ENCODE measurements around the gene MAML3. TPM values are rescaled to one million over a fixed set of nuclear protein-coding genes. Genes with fewer than 3 reads are reported as not detected.

The MAML3 gene
- total RNA-seq, 1 donor from 2014 or later, result 8.1 TPM

DNA sequence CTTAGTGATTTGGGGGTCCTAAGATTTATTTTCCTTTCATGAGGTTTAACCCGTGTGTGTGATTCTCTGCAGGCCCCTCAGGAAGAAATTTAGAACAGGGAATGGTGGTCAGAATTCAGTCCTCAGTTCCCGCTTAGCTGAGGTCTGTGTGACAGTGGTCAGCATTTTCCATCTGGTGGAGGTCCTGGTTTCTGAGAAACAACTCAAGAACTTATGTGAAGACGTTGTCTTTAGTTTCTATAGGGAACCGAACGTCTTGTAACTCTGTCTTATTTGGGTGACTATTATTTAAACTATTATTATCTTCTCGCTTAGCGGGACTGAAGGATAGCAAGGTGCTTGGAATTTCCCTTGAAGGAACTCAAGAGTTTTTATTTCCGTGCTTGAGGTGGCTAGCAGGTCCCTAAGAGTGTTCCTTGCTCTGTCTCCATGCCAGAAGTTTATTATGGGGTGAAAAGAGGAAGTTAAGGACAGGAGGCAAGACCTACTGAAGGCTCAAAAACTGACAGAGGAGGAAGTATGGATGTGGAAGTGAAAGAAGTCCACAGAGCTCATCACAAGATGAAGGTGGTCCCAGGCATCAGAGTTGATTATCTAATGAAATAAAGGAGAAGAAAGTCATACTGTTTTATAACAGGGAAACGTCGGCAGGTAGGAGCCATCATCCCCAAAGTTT, 479.0 kb downstream of the MAML3 start:
- Histone ChIP-seq H3K36me3 (ENCODE audit: insufficient read depth, low read length) (no peaks in the 10 kb centered on the region), H3K4me3 (ENCODE audit: insufficient read depth, low read depth, low read length) (no peak overlapping the region), H3K9ac (ENCODE audit: low read length) (no peak overlapping the region), H3K9me3 (ENCODE audit: insufficient read depth, low read depth, low read length) (no peaks in the 10 kb centered on the region), H4K20me1 (ENCODE audit: insufficient read depth, low read length) (no peaks in the 10 kb centered on the region), H3K27ac (ENCODE audit: low read depth, low read length) (no peak overlapping the region), H3K4me1 (ENCODE audit: insufficient read depth, low read length) (no peaks in the 10 kb centered on the region), H2AFZ (ENCODE audit: low read depth, low read length) (no peak overlapping the region), H3K27me3 (ENCODE audit: insufficient read depth, low read length) (no peaks in the 10 kb centered on the region), H3K79me2 (ENCODE audit: insufficient read depth, low read length) (peaks cover 5% of the 10 kb centered on the region), H3K4me2 (ENCODE audit: low read length) (no peak overlapping the region)
- no peak for DNase-seq (ENCODE audit: low read depth)
- no peaks in the 10 kb centered on the region for H3K27me3 Mint-ChIP-seq (ENCODE audit: low read depth, unreplicated experiment)
- peaks cover 9% of the 10 kb centered on the region for H3K36me3 Mint-ChIP-seq (ENCODE audit: low read depth, unreplicated experiment)
- H3K27ac Mint-ChIP-seq (ENCODE audit: unreplicated experiment), result no peak overlapping the region
- H3K4me3 Mint-ChIP-seq (ENCODE audit: unreplicated experiment), result no peak overlapping the region
- H3K4me1 Mint-ChIP-seq (ENCODE audit: low read depth, unreplicated experiment), result no peaks in the 10 kb centered on the region
- TF ChIP-seq EZH2 (IDR thresholded peaks at IDR 0.05; ENCODE audit: insufficient read depth, low read length), result no peak
- TF ChIP-seq, protein P1, sequence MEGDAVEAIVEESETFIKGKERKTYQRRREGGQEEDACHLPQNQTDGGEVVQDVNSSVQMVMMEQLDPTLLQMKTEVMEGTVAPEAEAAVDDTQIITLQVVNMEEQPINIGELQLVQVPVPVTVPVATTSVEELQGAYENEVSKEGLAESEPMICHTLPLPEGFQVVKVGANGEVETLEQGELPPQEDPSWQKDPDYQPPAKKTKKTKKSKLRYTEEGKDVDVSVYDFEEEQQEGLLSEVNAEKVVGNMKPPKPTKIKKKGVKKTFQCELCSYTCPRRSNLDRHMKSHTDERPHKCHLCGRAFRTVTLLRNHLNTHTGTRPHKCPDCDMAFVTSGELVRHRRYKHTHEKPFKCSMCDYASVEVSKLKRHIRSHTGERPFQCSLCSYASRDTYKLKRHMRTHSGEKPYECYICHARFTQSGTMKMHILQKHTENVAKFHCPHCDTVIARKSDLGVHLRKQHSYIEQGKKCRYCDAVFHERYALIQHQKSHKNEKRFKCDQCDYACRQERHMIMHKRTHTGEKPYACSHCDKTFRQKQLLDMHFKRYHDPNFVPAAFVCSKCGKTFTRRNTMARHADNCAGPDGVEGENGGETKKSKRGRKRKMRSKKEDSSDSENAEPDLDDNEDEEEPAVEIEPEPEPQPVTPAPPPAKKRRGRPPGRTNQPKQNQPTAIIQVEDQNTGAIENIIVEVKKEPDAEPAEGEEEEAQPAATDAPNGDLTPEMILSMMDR (IDR thresholded peaks at IDR 0.05; ENCODE audit: insufficient read depth, low read depth, low read length), result no peak
- no peak for FAIRE-seq
- peaks cover 5% of the 10 kb centered on the region for H3K9me3 Mint-ChIP-seq (ENCODE audit: unreplicated experiment)

DNA sequence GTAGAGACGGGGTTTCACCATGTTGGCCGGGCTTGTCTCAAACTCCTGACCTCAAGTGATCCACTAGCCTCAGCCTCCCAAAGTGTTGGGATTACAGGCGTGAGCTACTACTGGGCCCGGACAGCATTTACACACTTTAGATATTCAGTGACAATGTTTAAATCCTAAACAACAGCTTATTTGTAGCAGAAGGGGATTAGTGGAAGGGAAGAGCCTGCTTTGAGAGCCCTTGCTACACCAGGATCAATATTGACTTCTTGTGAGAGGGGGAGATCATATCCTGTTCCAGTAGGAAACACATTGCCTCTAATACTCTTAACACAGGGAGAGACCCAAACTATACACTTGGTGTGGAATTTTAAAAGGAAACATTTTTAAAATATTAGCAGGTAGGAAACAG, 481.3 kb downstream of the MAML3 start:
- TF ChIP-seq EZH2 (IDR thresholded peaks at IDR 0.05; ENCODE audit: insufficient read depth, low read length), result no peak
- TF ChIP-seq, protein P1 (IDR thresholded peaks at IDR 0.05; ENCODE audit: insufficient read depth, low read depth, low read length), result no peak
- Histone ChIP-seq H3K27me3 (ENCODE audit: insufficient read depth, low read length) (no peaks in the 10 kb centered on the region), H3K36me3 (ENCODE audit: insufficient read depth, low read length) (no peaks in the 10 kb centered on the region), H3K4me1 (ENCODE audit: insufficient read depth, low read length) (no peaks in the 10 kb centered on the region), H2AFZ (ENCODE audit: low read depth, low read length) (no peak overlapping the region), H4K20me1 (ENCODE audit: insufficient read depth, low read length) (no peaks in the 10 kb centered on the region), H3K9ac (ENCODE audit: low read length) (no peak overlapping the region), H3K9me3 (ENCODE audit: insufficient read depth, low read depth, low read length) (no peaks in the 10 kb centered on the region), H3K79me2 (ENCODE audit: insufficient read depth, low read length) (peaks cover 10% of the 10 kb centered on the region), H3K4me3 (ENCODE audit: insufficient read depth, low read depth, low read length) (no peak overlapping the region), H3K27ac (ENCODE audit: low read depth, low read length) (no peak overlapping the region), H3K4me2 (ENCODE audit: low read length) (no peak overlapping the region)
- Mint-ChIP-seq H3K4me3 (ENCODE audit: unreplicated experiment) (no peak overlapping the region), H3K9me3 (ENCODE audit: unreplicated experiment) (no peaks in the 10 kb centered on the region), H3K4me1 (ENCODE audit: low read depth, unreplicated experiment) (no peaks in the 10 kb centered on the region), H3K27ac (ENCODE audit: unreplicated experiment) (no peak overlapping the region), H3K27me3 (ENCODE audit: low read depth, unreplicated experiment) (no peaks in the 10 kb centered on the region), H3K36me3 (ENCODE audit: low read depth, unreplicated experiment) (no peaks in the 10 kb centered on the region)
- FAIRE-seq, result no peak
- DNase-seq (ENCODE audit: low read depth), result no peak

DNA sequence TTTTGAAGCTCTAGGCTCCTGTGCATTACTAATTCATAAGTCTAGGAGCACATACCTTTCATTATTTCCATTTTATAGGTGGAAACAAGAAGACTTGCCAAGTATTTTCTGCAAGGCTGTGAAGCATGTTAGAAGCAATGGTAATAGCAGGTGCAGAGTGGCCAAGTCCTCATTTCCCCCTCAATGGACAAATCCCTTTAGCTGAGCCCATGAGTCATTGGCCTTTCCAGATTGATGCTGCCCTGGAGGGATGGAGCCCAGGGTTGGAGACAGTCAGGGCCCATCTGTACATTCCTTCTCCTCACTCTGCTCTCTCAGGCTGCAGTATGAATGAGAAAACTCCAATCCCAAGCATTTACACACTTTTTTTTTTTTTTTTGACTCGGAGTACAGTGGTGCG, 481.8 kb downstream of the MAML3 start:
- H3K9me3 Mint-ChIP-seq (ENCODE audit: unreplicated experiment), result no peaks in the 10 kb centered on the region
- no peaks in the 10 kb centered on the region for H3K27me3 Mint-ChIP-seq (ENCODE audit: low read depth, unreplicated experiment)
- H3K36me3 Mint-ChIP-seq (ENCODE audit: low read depth, unreplicated experiment), result no peaks in the 10 kb centered on the region
- no peaks in the 10 kb centered on the region for H3K27me3 ChIP-seq (ENCODE audit: insufficient read depth, low read length)
- H3K4me3 Mint-ChIP-seq (ENCODE audit: unreplicated experiment), result no peak overlapping the region
- TF ChIP-seq, protein P1 (IDR thresholded peaks at IDR 0.05; ENCODE audit: insufficient read depth, low read depth, low read length), result no peak
- no peak for DNase-seq (ENCODE audit: low read depth)
- H2AFZ ChIP-seq (ENCODE audit: low read depth, low read length), result no peak overlapping the region
- FAIRE-seq, result no peak
- H4K20me1 ChIP-seq (ENCODE audit: insufficient read depth, low read length), result no peaks in the 10 kb centered on the region
- H3K36me3 ChIP-seq (ENCODE audit: insufficient read depth, low read length), result no peaks in the 10 kb centered on the region
- no peak overlapping the region for H3K9ac ChIP-seq (ENCODE audit: low read length)
- H3K4me1 ChIP-seq (ENCODE audit: insufficient read depth, low read length), result no peaks in the 10 kb centered on the region
- no peak overlapping the region for H3K4me2 ChIP-seq (ENCODE audit: low read length)
- H3K4me3 ChIP-seq (ENCODE audit: insufficient read depth, low read depth, low read length), result no peak overlapping the region
- no peak overlapping the region for H3K27ac Mint-ChIP-seq (ENCODE audit: unreplicated experiment)
- no peaks in the 10 kb centered on the region for H3K4me1 Mint-ChIP-seq (ENCODE audit: low read depth, unreplicated experiment)
- H3K79me2 ChIP-seq (ENCODE audit: insufficient read depth, low read length), result peaks cover 11% of the 10 kb centered on the region
- H3K27ac ChIP-seq (ENCODE audit: low read depth, low read length), result no peak overlapping the region
- no peaks in the 10 kb centered on the region for H3K9me3 ChIP-seq (ENCODE audit: insufficient read depth, low read depth, low read length)

Measured in astrocyte (in vitro differentiated cells and primary cell).